ENCODE measurements around the gene ATP9B.
"Not testable (repeated sequence)": the region's sequence is repeated elsewhere in the genome, so short reads cannot be mapped to it uniquely, and the experiment has no call there.

Gene ATP9B

DNA sequence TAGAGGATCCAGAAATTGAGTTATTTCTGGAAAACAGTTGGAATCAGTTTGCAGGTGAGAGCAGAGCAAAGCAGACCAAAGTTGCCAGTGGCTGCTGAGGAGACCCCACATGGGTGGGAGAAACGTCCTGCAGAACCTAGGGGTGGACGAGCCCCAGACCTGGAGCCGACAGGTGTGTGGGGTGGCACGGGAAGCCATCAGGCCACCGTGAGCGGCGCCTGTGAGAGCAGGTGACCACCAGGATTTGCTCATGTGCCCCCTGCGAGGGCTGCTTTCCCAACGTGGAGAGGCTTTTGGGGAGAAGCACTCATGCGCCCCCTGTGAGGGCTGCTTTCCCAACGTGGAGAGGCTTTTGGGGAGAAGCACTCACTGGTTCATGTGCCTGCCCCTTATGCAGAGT, 209.7 kb downstream of the ATP9B start:
- H3K4me1 ChIP-seq (ENCODE audit: low read length): peaks cover 27% of the 10 kb centered on the region
- no peak overlapping the region for H3K9ac ChIP-seq (ENCODE audit: low read length)
- H4K20me1 ChIP-seq (ENCODE audit: insufficient read depth, low read length): no peaks in the 10 kb centered on the region
- peaks cover 13% of the 10 kb centered on the region; the same call in 1 of the 2 replicates for H3F3A ChIP-seq (ENCODE audit: insufficient read depth, low read length)
- no peaks in the 10 kb centered on the region; the same call in 1 of the 2 replicates for H3K36me3 ChIP-seq (replicated peaks; ENCODE audit: insufficient read depth, low read length)
- DNase-seq: no peak
- no peaks in the 10 kb centered on the region for H3K9me2 ChIP-seq (replicated peaks; ENCODE audit: insufficient read depth, low read length)
- no peak overlapping the region for H3K4me2 ChIP-seq (ENCODE audit: low read depth, low read length)
- H3K79me2 ChIP-seq (ENCODE audit: low read length): no peaks in the 10 kb centered on the region
- H2AFZ ChIP-seq (ENCODE audit: low read length): no peak overlapping the region
- H3K4me3 ChIP-seq (ENCODE audit: low read length): no peak overlapping the region
- no peak overlapping the region for H3K27ac ChIP-seq (ENCODE audit: low read length)
- TF ChIP-seq CTCF (IDR thresholded peaks at IDR 0.05; ENCODE audit: low read length) (no peak), EZH2phosphoT487 (IDR thresholded peaks at IDR 0.05; ENCODE audit: low read length) (no peak), EZH2 (optimal IDR thresholded peaks at IDR 0.05; ENCODE audit: low read depth, low read length) (no peak)
- H3K9me3 ChIP-seq (replicated peaks; ENCODE audit: insufficient read depth, low read length): no peaks in the 10 kb centered on the region
- no peaks in the 10 kb centered on the region for H3K27me3 ChIP-seq (replicated peaks; ENCODE audit: insufficient read depth, low read length)

DNA sequence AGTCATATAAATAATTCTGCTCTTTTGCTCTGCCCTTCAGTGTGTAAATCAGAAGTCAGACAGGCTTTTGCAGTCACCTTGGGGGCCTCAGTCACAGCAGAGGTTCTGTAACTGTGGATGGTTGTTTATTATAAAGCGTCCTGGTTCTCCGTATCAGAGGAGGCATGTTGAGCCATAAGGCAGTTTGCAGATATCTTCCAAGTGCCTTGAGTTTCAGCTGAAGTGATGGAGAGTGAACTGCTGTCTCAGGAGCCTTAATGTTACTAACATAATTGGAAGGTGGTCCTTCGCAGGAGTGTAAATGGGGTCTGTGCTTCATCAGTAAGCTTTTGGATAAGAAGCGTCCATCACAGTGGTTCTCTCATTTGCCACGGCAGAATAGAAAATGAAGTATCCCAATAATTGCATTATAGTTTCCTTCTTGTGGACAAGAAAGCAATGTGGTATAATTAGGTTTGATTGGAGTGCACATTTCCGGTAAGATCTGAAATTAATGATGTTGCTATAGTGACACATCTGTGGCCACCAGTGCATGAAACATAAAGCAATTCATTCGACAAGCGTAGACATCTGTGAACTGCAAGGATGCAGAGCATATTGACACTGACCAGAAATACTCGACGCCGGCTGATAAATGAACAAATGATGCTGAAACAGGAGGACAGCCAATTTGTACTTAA, 214.1 kb downstream of the ATP9B start:
- Histone ChIP-seq H3K36me3 (replicated peaks; ENCODE audit: insufficient read depth, low read length) (no peaks in the 10 kb centered on the region), H3K79me2 (ENCODE audit: low read length) (no peaks in the 10 kb centered on the region), H3K9me2 (replicated peaks; ENCODE audit: insufficient read depth, low read length) (no peaks in the 10 kb centered on the region), H3F3A (ENCODE audit: insufficient read depth, low read length) (no peaks in the 10 kb centered on the region), H2AFZ (ENCODE audit: low read length) (no peak overlapping the region), H3K27me3 (replicated peaks; ENCODE audit: insufficient read depth, low read length) (no peaks in the 10 kb centered on the region), H3K4me3 (ENCODE audit: low read length) (no peak overlapping the region), H3K4me1 (ENCODE audit: low read length) (no peaks in the 10 kb centered on the region), H3K4me2 (ENCODE audit: low read depth, low read length) (no peak overlapping the region), H3K9ac (ENCODE audit: low read length) (no peak overlapping the region), H3K27ac (ENCODE audit: low read length) (no peak overlapping the region), H4K20me1 (ENCODE audit: insufficient read depth, low read length) (no peaks in the 10 kb centered on the region), H3K9me3 (replicated peaks; ENCODE audit: insufficient read depth, low read length) (no peaks in the 10 kb centered on the region)
- TF ChIP-seq CTCF (IDR thresholded peaks at IDR 0.05; ENCODE audit: low read length): no peak
- no peak for TF ChIP-seq EZH2phosphoT487 (IDR thresholded peaks at IDR 0.05; ENCODE audit: low read length)
- TF ChIP-seq EZH2 (optimal IDR thresholded peaks at IDR 0.05; ENCODE audit: low read depth, low read length): no peak
- no peak for DNase-seq

- no peaks in the 10 kb centered on the region for H3F3A ChIP-seq (ENCODE audit: insufficient read depth, low read length)
- DNase-seq: no peak
Observed at GRCh38 chr18:79283929-79284328, 214.7 kb downstream of the ATP9B start.

GRCh38 chr18:79285191-79285590, 216.0 kb downstream of the ATP9B start:
- H3K27ac ChIP-seq (ENCODE audit: low read length); H3K27me3 ChIP-seq (replicated peaks; ENCODE audit: insufficient read depth, low read length); H3F3A ChIP-seq (ENCODE audit: insufficient read depth, low read length); H3K4me3 ChIP-seq (ENCODE audit: low read length); H4K20me1 ChIP-seq (ENCODE audit: insufficient read depth, low read length); H3K79me2 ChIP-seq (ENCODE audit: low read length); H3K4me2 ChIP-seq (ENCODE audit: low read depth, low read length); DNase-seq; H3K36me3 ChIP-seq (replicated peaks; ENCODE audit: insufficient read depth, low read length); H2AFZ ChIP-seq (ENCODE audit: low read length); H3K9me3 ChIP-seq (replicated peaks; ENCODE audit: insufficient read depth, low read length); H3K9ac ChIP-seq (ENCODE audit: low read length); H3K9me2 ChIP-seq (replicated peaks; ENCODE audit: insufficient read depth, low read length); H3K4me1 ChIP-seq (ENCODE audit: low read length): not testable (repeated sequence)

More at GRCh38 chr18:79283929-79284328, 214.7 kb downstream of the ATP9B start:
- H3K27me3 ChIP-seq (replicated peaks; ENCODE audit: insufficient read depth, low read length): no peaks in the 10 kb centered on the region
- H3K36me3 ChIP-seq (replicated peaks; ENCODE audit: insufficient read depth, low read length): no peaks in the 10 kb centered on the region
- H4K20me1 ChIP-seq (ENCODE audit: insufficient read depth, low read length): no peaks in the 10 kb centered on the region
- H3K9ac ChIP-seq (ENCODE audit: low read length): no peak overlapping the region
- no peaks in the 10 kb centered on the region for H3K9me3 ChIP-seq (replicated peaks; ENCODE audit: insufficient read depth, low read length)
- H3K4me2 ChIP-seq (ENCODE audit: low read depth, low read length): no peak overlapping the region
- TF ChIP-seq EZH2phosphoT487 (IDR thresholded peaks at IDR 0.05; ENCODE audit: low read length) (no peak), CTCF (IDR thresholded peaks at IDR 0.05; ENCODE audit: low read length) (no peak), EZH2 (optimal IDR thresholded peaks at IDR 0.05; ENCODE audit: low read depth, low read length) (no peak)
- H3K9me2 ChIP-seq (replicated peaks; ENCODE audit: insufficient read depth, low read length): no peaks in the 10 kb centered on the region
- no peak overlapping the region for H2AFZ ChIP-seq (ENCODE audit: low read length)
- H3K4me1 ChIP-seq (ENCODE audit: low read length): no peaks in the 10 kb centered on the region
- no peak overlapping the region for H3K27ac ChIP-seq (ENCODE audit: low read length)
- H3K4me3 ChIP-seq (ENCODE audit: low read length): no peak overlapping the region
- H3K79me2 ChIP-seq (ENCODE audit: low read length): no peaks in the 10 kb centered on the region

DNA sequence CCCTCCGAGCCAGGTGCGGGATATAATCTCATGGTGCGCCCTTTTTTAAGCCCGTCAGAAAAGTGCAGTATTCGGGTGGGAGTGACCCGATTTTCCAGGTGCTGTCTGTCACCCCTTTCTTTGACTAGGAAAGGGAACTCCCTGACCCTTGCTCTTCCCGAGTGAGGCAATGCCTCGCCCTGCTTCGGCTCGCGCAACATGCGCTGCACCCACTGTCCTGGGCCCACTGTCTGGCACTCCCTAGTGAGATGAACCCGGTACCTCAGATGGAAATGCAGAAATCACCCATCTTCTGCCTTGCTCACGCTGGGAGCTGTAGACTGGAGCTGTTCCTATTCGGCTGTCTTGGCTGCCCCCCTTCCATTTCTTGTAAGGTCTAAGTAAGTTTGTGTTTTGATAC, 221.2 kb downstream of the ATP9B start:
- H3K27ac ChIP-seq (ENCODE audit: low read length); H3K4me3 ChIP-seq (ENCODE audit: low read length); H3K4me1 ChIP-seq (ENCODE audit: low read length); H3K36me3 ChIP-seq (replicated peaks; ENCODE audit: insufficient read depth, low read length); H3K79me2 ChIP-seq (ENCODE audit: low read length); H3K9me3 ChIP-seq (replicated peaks; ENCODE audit: insufficient read depth, low read length); H3K4me2 ChIP-seq (ENCODE audit: low read depth, low read length); DNase-seq; H3F3A ChIP-seq (ENCODE audit: insufficient read depth, low read length); H4K20me1 ChIP-seq (ENCODE audit: insufficient read depth, low read length); H3K9ac ChIP-seq (ENCODE audit: low read length); H3K27me3 ChIP-seq (replicated peaks; ENCODE audit: insufficient read depth, low read length); H3K9me2 ChIP-seq (replicated peaks; ENCODE audit: insufficient read depth, low read length); H2AFZ ChIP-seq (ENCODE audit: low read length): not testable (repeated sequence)

Measured in MM.1S (cell line).